B cell (primary cell): ENCODE results near the gene DCUN1D2.

Experiments used
- CTCF ChIP-seq: fragments of 200-600 bp; IDR thresholded peaks from one replicate; pipeline ENCODE4 v1.8.0; 2022; ENCODE audit warnings: antibody characterized with exemption, mild to moderate bottlenecking
- EZH2 ChIP-seq: IDR thresholded peaks from 2 replicates; pipeline ENCODE4 v1.6.1; 2012; ENCODE audit warnings: borderline replicate concordance, low read depth, mild to moderate bottlenecking, moderate library complexity, low read length; ENCODE audit not compliant: insufficient read depth, poor library complexity, severe bottlenecking

DNA sequence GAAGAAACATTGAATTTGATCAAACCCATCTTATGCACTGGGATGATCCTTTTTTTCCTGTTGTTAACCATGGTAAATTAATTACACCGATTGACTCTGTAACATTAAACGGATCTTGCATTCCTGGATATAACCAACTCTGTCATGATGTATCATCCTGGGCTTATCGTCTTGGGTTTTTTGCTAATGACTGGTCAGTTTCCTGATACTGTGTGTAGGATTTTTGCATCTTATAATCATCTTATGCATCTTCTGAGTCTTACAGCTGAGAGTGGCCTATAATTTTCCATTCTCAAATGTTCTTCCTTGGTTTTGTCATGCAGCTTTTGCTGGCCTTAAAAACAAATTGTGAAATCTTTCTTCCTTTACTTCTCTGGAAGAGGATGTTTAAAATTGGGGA lies 12.8 kb downstream of the DCUN1D2 start:
- TF ChIP-seq CTCF (no peak), EZH2 (no peak)
